Sciatic nerve (tissue), 1 donor: Measurements from ENCODE around the gene RAP1GDS1. TPM values are rescaled to one million over a fixed set of nuclear protein-coding genes. Genes with fewer than 3 reads are reported as not detected.

Experiments used
- total RNA-seq: library from RNA; stranded (reverse); fragmentation: NEBNext Ultra II Directional; extraction: Animal tissue kit (Norgen Biotek cat#: 25700); gene quantifications from one replicate; pipeline ENCODE4 v1.2.1, GENCODE V29; 2021
- donor health status: DM: no; HTN: no; CAD: no.

Gene RAP1GDS1
- total RNA-seq, 1 donor from 2014 or later = 96.5 TPM

Other genes starting within 250 kb of the RAP1GDS1 start
- gene STPG2, start 117.9 kb upstream of the RAP1GDS1 start, total RNA-seq = 1.5 TPM